COLO829 (cell line): ENCODE measurements around the gene LY6G5C.

Source experiments
- DNase-seq: peaks from one replicate; pipeline ENCODE4 v3.0.0; 2012; ENCODE audit warnings: low spot score

LY6G5C gene

DNA sequence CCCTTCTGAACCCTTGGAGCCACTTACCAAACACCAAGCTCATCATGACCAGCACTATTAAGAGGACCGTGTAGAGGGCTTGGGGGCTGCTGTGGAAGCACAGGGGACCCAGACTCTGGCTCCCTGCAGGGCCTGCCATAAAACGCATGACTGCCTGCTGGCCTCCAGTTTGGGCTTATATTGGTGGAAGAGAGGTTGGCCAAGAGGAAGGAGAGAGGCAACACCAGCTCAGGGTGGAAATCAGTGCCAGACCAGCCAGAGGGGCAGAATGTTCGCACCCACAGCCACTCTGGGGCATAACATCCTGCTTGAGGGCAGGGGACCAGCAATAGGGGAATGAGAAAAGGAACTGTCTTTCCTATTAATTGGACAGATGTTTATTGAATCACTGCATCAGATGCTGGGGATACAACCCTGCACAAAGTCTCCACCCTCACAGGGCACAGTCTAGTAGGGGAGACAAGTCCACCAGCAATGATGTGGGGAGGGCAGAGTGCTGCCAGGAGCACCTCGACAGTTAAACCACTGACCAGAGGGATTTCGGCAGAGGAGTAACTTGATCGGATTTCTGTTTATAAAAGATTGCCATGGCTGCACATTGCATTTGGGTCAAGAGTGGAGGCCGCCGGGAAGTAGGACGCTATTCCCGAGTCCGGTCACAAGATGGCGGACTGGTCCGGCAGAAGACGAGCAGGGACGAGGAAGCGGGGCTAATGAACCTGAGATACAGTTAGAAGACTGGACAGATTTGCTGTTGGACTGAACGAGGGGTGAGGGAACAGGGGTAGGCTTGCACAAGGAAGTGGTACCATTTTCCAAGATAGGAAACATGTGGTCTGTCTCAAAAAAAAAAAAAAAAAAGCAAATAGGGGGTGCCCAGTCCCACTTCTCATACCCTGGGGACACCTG lies at the start of gene LY6G5C:
Gene LY6G5C (minus strand): TSS at position 842 of the 909 bp plus-strand sequence. CDS start 694 bp downstream, at position 148.
- DNase-seq, result peak; percentile 85

DNA sequence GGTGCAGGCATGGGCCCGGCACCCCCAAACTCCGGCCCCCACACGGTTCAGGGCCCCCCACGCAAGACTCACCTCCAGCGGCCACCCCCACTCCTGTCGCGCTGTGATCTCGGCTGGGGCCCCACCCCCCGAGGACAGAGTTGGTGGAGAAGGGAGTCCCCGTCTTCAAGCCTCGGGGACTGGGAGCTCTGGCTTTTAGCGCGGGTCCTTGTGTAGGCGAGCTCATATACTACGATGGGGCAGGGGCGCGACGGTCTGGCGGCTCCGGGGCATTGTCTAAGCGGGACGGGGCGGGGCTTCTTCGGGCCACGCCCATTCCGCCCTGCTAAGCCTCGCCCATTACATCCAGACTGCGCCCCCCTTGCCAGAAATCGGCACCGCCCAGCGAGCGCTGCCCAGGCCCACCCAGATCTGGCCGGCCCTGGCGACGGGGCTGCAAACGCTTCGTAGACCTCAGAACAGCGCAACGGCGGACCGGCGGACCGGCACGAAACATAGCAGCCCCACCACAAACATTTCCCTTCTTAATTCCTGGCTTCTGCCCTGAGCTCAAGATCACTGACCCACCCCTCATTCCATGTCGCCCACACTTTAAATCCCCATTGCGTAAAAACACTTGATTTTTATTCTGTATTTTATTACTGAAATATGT lies 49.2 kb upstream of the LY6G5C start:
- no peak for DNase-seq

DNA sequence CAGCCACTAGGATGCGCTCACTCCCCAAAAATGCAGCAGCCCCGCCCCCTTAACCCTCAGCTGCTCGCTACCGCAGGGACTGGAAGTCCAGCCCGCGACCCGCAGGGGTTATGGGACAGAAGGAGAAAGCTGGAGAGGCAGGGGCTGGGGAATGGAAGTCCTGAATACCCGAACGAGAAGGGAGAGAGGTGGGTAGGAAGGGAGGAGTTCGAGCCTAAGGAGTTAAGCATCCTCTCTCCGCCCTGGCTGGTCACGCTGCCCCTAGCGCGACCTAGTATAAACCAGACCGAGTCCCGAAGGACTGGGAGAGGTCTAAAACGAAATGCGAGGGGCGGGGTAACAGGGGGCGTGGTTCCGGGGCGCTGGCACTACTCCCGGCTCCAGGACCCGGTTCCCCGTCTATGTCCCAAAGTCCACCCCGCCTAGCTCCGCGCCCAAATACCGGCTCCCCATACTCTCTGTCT lies 48.7 kb upstream of the LY6G5C start:
- peak; percentile 93 for DNase-seq

GRCh38 chr6:31728767-31729514 lies 48.1 kb upstream of the LY6G5C start, which contains the start of gene DDAH2:
DDAH2 (minus strand) TSS chr6:31729299; CDS start chr6:31729161, 138 bp downstream.
- DNase-seq, result no peak

GRCh38 chr6:31727717-31728671 lies 47.1 kb upstream of the LY6G5C start:
- DNase-seq, result no peak

DNA sequence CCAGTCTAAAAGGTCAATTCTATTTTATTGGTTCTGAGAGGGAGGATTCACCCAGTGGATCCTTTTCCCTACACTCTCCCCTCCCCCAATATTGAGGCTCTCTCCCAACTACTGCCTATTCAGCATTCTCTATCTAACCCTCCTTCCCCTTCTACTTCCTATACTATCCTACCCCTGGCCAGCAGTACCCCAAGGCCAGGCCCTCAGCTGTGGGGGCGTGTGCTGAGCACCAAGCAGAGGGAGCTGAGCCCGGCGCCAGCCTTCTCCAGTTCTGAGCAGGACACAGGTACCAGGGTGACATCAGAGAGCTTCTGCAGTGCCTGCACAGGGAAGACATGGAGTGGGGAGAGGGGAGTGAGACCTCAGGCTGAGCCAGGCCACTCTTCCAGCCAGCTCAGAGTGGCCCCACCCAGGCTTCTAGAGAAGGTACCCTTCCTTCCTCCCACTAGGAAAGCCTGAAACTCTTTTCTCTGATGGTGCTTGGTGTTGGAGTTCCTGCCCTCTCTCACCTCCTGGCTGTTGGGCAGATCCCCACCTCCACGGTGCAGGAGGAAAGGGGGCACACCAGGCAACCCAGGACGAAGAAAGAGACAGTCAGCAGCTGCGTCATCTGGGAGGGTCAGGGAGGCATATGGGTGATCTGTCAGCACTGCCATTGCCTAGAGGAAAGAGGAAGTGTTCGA lies 46.3 kb upstream of the LY6G5C start:
- no peak for DNase-seq

DNA sequence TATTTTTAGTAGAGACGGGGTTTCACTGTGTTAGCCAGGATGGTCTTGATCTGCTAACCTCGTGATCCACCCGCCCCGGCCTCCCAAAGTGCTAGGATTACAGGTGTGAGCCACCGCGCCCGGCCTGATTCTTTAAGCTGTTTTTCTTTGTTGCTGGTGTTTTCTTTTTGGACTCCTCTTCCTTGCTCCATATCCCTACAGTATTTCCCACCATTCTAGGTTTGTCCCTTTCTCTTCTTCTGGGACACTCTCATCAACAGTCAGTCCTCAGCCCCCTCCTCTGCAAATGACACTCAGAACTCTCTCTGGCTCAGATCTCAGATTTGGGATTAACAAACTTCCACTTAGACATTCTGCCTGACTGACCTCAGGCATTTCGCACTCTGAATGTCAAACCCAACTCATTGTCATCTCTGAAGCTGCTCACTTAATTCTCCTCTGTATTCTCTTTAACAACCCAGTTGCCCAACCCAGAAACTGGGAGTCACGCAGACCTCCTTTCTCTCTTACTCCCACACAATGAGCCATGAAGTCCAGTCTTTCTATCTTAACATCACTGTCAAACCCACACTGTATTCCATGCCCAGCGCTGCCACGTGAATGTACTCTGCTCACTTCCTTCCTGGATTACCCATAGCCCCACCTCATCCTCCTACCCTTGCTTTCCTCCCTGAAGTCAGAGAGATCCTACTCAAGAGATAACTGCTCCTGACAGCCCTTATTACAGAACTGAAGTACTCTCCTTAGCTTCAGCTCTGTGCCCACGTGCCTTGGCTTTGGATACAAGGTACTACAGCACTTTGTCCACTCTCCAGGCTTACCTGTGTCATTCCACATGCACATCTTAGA lies 44.9 kb upstream of the LY6G5C start:
- DNase-seq, result peak; percentile 84

GRCh38 chr6:31723980-31724691 lies 43.3 kb upstream of the LY6G5C start:
- DNase-seq, result no peak

DNA sequence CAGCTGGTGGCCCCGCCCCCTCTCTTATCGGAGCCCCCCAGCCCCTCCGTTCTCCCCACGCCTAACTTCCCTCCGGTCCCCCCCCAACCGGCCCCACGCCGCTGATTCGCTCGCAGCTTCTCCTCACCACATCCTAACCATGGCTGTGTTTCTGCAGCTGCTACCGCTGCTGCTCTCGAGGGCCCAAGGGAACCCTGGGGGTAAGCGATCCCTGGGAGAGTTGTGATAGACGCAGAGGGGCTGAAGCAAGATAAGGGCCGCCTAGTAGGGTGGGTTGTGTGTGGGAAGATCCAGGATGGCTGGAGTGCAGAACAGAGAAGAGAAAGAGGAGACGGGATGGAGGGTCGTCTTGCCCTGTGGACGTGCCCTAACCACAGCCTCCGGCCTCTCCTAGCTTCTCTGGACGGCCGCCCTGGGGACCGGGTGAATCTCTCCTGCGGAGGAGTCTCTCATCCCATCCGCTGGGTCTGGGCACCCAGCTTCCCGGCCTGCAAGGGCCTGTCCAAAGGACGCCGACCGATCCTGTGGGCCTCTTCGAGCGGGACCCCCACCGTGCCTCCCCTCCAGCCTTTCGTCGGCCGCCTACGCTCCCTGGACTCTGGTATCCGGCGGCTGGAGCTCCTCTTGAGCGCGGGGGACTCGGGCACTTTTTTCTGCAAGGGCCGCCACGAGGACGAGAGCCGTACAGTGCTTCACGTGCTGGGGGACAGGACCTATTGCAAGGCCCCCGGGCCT lies 42.5 kb upstream of the LY6G5C start, which contains the start of gene MPIG6B:
Gene MPIG6B (plus strand): TSS at position 129 of the 735 bp plus-strand sequence. CDS start 11 bp downstream, at position 140.
- DNase-seq, result no peak

- no peak for DNase-seq
Observed at GRCh38 chr6:31722173-31722572, 41.3 kb upstream of the LY6G5C start.

DNA sequence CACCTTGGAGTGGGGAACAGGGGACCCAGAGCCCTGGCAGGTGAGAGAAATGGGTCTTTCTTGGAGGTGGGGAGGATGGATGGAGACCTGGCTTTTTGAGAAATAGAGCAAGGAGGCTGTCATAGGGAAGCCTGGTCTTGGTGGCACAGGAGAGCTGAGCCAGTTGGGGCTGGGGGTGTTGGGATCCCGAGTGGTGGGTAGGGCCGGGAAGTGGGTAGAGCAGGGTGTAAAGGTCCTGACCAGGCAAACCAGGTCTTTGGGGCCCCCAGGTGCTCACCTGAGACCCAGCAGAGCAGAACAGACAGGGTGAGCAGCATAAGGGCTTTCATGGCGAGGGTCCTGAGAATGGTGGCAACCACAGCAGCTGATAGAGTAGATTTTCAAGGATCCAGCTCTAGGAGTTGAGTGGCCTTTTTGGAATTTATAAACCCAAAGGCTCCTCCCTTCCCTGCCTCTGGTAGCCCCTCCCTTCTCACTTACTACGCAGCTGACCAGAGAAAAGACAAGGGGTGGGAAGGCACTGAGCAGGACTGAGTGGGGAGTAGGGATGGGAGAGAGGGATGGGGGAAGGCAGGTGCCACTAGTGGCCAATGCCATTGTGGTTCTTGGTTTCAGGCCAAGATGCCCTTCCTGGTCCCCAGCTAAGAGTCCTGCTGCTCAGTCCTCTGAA lies 40.6 kb upstream of the LY6G5C start, which contains the start of gene LY6G6C:
Gene LY6G6C (minus strand): TSS at position 396 of the 670 bp plus-strand sequence. CDS start 67 bp downstream, at position 329.
- DNase-seq, result no peak

DNA sequence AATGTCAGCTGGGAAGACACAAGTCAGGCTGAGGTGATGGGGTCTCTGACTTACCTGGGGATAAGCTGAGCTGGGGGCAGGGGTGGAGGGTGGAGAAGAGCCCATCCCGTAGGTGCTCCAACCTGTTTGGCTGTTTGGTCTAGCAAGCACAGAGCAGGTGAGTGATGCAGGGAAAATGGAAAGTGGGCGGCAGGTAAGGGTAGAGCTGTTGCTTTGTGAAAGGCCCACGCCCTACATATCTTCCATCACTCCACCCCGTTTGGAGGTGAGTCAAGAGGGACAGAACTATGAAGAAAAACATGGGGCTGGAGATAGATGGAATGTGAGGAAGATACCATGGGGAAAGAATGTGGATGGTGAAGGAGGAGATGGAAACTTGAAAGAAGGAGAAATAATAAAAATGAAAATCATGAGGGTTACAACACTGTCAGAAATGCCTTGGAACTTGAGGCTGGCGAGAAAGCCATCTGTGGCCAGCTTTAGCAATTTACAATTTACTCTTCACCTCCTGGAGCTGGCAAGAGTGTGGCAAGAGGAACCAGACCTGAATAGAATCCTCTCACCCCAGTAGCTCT lies 39.4 kb upstream of the LY6G5C start:
- DNase-seq, result no peak

- DNase-seq, result no peak
Observed at GRCh38 chr6:31719001-31719400, 38.1 kb upstream of the LY6G5C start.

DNA sequence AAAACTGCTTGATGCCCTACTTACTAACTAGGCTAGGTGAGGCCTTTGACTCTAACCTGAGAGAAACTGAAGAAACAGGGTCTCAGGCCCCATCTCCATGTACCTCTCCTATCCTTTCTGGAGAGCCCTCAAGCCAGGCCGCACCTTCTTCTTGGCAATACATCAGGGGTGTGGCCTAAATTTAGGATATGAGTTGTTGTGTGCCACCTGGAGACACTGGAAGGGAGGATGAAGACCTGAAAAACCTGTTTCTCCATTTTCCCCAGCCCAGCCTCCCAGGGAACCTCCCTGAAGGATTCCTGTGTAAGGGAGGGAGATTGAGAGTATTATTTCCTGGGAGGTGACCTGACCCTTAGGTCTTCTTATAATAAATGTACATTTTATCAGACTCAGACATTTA lies 37.4 kb upstream of the LY6G5C start:
- no peak for DNase-seq

DNA sequence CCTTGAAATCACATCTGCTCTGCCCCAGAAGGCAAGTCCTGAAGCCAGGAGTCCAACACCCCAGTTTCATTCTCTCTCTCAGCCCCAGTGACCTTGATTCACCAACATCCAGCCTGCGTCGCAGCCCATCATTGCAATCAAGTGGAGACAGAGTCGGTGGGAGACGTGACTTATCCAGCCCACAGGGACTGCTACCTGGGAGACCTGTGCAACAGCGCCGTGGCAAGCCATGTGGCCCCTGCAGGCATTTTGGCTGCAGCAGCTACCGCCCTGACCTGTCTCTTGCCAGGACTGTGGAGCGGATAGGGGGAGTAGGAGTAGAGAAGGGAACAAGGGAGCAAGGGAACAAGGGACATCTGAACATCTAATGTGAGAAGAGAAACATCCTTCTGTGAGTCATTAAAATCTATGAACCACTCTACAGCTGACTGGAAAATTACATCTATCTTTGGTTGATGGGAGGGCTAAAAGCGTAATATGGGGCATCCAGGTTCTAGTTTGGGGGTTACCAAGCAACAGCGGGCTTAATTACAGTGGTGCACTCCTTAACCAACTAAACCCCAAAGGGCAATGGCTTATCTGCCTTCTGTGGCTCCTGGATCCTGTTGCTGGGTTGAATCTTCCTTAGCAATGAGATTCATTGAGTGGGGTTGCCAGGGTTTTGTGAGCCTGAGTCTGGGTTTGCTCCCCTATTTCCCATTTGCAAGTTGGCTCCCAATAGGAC lies 36.8 kb upstream of the LY6G5C start:
- DNase-seq, result no peak
